ENCODE results near the gene RSAD1.
A peak's percentile ranks its signal among the peaks of the same experiment; 100 is the strongest.

Gene RSAD1

DNA sequence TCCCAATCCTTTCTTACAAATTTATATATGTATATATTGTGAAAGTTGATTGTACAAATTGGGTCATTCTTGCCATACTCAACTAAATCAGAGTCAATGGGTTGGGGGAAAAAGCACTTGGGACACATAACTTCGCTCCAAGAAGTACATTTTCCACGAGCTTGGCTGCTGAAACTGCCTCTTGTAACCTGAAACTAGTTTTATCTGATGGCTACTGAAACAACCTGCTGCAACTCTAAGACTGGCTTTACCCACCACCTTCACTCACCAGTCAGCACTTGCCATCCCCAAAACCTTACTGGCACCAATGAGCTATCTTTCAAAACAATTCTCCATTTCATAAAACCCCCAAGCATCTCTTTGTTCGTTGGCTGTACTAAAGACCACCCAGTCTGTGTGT, 15.1 kb downstream of the RSAD1 start:
- no peak for DNase-seq (ENCODE audit: low read depth in 3 of 3)

- no peak for DNase-seq (ENCODE audit: low read depth in 3 of 3)
Measured at GRCh38 chr17:50495217-50495823, 16.7 kb downstream of the RSAD1 start.

- DNase-seq (ENCODE audit: low read depth in 3 of 3): no peak
Measured at GRCh38 chr17:50495918-50496317, 17.3 kb downstream of the RSAD1 start.

- no peak for DNase-seq (ENCODE audit: low read depth in 3 of 3)
Measured at GRCh38 chr17:50498021-50498874, 19.6 kb downstream of the RSAD1 start.

GRCh38 chr17:50499270-50499669, 20.6 kb downstream of the RSAD1 start:
- DNase-seq (ENCODE audit: low read depth in 3 of 3): no peak

GRCh38 chr17:50499721-50500120, 21.1 kb downstream of the RSAD1 start:
- no peak for DNase-seq (ENCODE audit: low read depth in 3 of 3)

DNA sequence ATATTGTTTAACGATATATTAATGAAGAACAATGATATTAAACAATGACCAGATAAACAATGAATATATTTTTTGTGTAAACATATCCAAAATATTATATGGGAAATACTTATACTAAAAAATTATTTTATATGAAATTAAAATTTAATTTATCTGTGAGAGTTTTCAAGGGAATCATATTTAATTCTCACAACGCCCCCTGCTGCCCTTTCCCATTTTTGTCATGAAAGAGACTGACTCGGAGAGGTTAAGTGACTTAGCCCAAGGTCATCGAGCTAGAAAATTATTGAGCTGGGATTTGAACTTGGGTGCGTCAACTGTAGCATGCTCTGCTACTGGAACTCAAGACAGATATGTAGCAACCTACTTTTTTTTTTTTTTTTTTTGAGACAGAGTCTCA, 22.4 kb downstream of the RSAD1 start:
- no peak for DNase-seq (ENCODE audit: low read depth in 3 of 3)

DNA sequence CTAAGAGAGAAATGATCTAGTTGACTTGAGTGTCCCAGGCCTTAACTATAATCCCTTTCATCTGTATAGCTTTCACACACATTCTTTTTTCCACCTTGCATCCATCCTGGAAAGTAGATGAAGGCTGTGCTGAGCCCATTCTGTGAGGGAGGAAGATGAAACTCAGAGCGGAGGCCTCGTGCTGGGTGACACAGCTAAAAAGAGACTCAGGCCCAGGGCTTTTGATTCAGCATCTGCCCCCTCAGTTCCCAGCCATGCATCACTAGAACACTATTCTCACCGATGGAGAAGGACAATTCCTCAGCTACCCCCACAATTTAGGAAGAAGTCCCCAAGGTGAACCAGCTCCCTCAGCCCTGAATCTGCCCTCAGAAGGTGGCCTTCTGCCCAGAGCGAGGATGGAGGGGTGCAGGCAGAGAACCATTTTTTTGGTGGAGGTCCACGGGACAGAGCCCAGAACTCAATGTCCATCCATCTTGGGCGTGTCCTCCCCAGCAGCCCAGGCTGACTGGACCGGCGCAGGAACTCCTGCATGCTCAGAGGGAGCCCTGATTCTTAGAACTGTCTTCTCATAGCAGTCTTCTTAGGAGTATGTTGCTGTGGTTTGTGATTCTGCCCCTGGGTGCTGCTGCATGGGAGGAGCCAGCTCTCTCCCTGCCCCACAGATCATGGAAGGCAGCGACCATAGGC, 23.8 kb downstream of the RSAD1 start:
- DNase-seq (ENCODE audit: low read depth in 3 of 3): no peak

GRCh38 chr17:50505591-50506130, 27.0 kb downstream of the RSAD1 start:
- no peak for DNase-seq (ENCODE audit: low read depth in 3 of 3)

DNA sequence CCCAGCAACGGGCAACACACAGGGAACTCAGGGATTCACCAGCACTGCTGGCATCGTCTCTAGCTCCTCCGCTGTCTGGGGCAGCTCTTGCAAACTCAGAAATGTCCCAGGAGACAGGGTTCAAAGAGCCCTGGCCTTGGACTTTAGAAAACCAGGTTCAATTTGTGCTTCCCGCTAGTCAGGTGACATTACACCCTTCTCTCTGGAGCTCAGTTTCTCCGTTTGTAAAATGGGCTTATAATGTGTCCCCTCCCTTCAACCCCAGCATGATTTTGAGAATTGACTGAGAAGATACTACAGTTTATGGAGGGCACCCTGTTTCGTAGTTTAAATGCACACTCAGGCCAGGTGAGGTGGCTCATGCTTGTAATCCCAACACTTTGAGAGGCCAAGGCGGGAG, 27.6 kb downstream of the RSAD1 start:
- no peak for DNase-seq (ENCODE audit: low read depth in 3 of 3)

DNA sequence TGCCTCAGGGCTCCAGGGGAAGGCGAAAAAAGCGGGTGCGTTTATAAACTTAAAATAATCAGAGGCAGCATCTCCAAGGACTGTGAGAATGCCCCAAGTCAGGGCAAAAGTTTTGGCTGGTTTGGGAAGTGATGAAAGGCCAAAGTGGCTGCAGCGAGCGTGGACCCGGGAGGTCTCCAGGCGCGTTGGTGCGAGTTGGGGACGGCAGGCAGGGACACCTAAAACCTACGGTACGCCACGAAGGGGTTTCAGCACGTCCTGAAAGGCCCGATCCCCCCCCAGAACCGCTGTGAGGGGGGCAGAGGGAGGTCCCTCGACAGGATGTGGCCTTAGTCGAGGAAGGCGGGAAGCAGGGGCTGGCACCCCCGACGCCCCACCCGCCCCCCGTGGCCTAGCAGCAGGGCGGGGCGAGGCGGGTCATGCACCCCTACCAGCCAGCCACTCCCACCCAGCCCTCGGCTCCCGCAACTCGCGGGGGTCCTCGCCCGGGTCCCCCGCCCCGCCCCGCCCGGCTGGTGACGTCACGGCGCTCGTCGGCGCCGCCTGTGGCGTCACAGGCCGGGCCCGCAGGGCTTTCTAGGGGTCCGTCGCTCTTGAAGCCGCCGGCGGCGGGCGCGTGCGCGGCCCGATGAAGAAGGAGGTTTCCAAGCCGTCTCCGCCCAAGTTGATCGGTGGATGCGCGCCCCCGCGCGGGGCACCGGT, 29.4 kb downstream of the RSAD1 start, which contains the start of gene MYCBPAP:
MYCBPAP (plus strand) TSS at position 569 of the 702 bp plus-strand sequence. CDS start 236 bp downstream, outside the sequence.
- DNase-seq (ENCODE audit: low read depth in 3 of 3): peak; percentile 58 to 83 (median 59)

DNA sequence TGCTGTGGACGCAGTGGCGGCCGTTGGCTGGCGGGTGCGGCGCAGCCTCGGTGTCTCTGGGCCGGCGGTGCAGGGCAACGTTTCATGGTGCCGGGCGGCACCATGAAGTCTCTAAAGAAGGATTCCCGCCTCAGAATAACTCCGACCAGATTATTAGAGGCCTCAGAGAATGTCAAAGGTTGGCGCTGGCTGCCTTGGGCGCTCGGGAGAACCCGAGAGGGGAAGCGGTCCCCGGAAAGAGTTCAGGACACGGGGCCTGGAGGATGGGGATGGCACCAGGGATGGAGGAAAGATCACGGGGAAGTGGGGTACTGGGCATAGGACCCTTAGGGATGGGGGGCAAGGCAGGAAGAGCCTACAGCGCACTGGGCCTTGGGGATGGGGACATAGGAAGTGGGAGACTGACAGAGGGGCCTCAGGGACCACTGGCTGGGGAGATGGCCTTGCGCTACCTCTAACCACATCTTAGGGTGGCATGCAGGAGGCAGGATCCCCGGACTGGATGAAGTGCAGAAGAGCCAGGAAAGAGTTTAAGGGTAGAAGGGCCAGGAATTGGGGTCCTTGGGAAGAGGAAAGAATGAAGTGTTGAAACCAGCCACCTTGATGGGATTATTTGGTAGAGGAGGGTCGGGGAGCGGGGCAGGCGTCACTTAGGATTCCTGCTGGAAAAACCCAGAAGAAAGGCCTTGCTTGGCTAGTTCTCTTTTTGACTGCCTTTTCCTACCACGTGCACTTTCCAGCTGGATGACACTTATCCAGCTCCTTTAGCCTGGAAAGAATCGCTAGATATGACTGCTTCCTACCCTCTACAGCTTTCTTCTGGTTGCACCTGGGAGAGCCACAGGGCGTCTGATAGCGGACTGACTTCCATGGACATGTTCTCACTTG, 30.2 kb downstream of the RSAD1 start:
- DNase-seq (ENCODE audit: low read depth in 3 of 3): no peak

DNA sequence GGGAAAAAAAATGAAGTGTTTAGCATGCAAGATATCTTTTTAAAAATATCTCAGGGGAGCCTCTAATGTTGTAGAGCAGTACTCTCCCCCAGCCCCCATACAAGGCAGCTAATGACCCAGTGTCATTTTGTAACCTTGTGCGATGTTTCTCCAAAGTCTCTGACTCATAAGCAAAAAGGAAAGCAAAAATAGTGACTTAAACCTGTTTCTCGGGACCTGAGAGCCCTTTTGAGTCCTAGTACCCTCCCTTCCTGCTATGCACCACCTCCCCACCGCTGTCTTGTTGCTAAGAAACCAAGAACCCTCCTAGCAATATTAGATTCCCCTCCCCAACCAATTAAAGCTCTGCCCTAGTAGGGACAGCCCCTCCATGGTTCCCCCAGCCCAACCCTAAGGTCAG, 32.4 kb downstream of the RSAD1 start:
- DNase-seq (ENCODE audit: low read depth in 3 of 3): peak in 2 of 3 experiments; percentile 23 to 55

- no peak for DNase-seq (ENCODE audit: low read depth in 3 of 3)
Measured at GRCh38 chr17:50513495-50513894, 34.8 kb downstream of the RSAD1 start.

DNA sequence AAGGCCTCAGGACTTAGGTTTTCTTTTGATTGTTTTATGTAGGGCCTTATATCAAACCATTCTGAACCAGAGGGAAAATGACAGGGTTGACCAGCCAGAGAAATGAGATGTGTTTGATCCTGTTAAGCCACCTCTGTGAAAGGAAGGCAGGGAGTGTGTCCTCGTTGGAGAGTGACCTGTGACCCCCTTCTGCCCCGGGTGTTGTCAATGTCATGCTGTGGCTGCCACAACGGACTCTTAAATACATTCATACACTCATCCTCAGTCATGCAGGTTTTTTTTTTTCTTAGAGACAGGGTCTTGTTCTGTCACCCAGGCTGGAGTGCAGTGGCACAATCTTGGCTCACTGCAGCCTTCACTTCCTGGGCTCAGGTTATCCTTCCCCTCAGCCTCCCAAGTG, 35.7 kb downstream of the RSAD1 start:
- DNase-seq (ENCODE audit: low read depth in 3 of 3): no peak

DNA sequence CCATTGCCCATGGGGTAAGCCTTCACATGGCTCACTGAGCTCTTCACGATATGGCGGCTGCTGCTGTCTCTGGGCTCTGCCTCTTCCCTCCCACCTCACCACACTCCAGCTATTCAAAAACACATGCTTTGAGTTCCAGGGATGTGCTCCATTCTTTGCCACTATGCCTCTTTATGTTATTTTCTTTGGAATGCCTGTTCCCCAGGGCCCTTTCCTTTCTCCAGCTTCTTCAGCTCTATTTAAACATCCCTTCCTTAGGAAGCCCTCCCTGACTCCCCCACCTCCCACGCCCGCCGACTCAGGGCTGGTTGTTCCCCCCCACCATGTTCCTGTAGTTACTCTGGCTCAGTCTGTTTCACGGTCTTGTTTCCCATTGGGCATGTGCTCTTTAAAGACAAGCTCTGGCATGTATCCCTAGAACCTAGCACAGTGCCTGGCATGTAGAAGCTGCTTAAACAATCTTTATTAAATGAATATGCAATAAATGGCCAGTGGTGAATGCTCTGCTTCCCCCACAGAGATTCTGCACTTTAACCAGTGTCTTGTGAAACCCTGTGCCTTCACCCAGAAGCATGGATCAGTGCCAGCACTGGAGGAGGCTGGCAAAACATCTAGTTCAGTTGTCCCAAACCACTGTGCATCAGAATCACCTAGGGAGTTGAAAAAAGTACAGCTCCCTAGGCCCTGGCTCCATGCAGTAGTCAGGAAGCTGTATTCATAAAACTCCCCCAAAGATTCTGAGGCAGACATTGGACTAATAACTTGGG, 36.5 kb downstream of the RSAD1 start:
- no peak for DNase-seq (ENCODE audit: low read depth in 3 of 3)

- no peak for DNase-seq (ENCODE audit: low read depth in 3 of 3)
Measured at GRCh38 chr17:50517011-50517410, 38.4 kb downstream of the RSAD1 start.

- DNase-seq (ENCODE audit: low read depth in 3 of 3): no peak
Measured at GRCh38 chr17:50517504-50518383, 39.1 kb downstream of the RSAD1 start.

All from stimulated activated CD4-positive, alpha-beta T cell treated with anti-CD3 and anti-CD28 coated beads, TNF-alpha, amount 100 ng/mL, for 24 hours (primary cell).